GM13977 (cell line): Measurements from ENCODE around the gene LAIR1.

Experiments used
- DNase-seq: peaks from one replicate; pipeline ENCODE4 v3.0.0; 2012; ENCODE audit warnings: low spot score
- in situ Hi-C: fragments of 300-500 bp; cut with MboI; formaldehyde crosslinking; loops from one replicate; pipeline ENCODE4 v1.12.0; 2022; ENCODE audit warnings: low sequenced_read_pairs, low pct_unique_long_range_greater_than_20kb, mixed read lengths, inconsistent platforms; ENCODE audit not compliant: unreplicated experiment
- TF ChIP-seq, protein P1 (sequence below): IDR thresholded peaks from 2 replicates; pipeline ENCODE4 v1.5.1; 2012; ENCODE audit warnings: mild to moderate bottlenecking, control low read depth; ENCODE audit not compliant: insufficient read depth; ENCODE audit errors: extremely low read depth, missing control alignments

LAIR1 gene, protein sequence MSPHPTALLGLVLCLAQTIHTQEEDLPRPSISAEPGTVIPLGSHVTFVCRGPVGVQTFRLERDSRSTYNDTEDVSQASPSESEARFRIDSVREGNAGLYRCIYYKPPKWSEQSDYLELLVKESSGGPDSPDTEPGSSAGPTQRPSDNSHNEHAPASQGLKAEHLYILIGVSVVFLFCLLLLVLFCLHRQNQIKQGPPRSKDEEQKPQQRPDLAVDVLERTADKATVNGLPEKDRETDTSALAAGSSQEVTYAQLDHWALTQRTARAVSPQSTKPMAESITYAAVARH

DNA sequence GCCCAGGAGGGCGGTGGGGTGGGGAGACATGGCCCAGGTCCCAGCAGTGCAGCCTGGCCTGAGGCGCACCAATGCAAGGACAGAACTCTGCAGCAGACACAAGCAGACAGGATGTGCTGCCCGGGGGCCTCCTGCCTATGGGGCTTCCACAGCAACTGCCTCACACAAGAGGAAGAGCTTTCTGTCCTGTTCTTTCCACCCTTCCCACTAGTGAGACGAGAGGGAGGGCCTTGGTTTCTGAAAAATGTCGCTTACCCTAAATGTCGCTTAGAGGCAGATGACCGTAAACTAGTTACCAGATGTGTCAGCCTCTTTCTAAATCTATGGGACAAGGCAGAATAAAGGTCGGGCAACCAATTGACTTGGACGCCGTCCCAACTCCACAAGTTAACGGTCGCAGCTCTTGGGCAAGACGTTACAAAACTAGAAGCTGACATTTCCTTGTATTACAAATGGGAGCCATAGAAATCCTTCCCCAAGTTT lies at the start of gene LAIR1:
Gene LAIR1, minus strand, starts transcription at position 157 of the 483 bp plus-strand sequence. Its CDS starts 127 bp downstream, at position 30.
- no peak for DNase-seq
- in situ Hi-C loops: no loop called here
- TF ChIP-seq, protein P1, sequence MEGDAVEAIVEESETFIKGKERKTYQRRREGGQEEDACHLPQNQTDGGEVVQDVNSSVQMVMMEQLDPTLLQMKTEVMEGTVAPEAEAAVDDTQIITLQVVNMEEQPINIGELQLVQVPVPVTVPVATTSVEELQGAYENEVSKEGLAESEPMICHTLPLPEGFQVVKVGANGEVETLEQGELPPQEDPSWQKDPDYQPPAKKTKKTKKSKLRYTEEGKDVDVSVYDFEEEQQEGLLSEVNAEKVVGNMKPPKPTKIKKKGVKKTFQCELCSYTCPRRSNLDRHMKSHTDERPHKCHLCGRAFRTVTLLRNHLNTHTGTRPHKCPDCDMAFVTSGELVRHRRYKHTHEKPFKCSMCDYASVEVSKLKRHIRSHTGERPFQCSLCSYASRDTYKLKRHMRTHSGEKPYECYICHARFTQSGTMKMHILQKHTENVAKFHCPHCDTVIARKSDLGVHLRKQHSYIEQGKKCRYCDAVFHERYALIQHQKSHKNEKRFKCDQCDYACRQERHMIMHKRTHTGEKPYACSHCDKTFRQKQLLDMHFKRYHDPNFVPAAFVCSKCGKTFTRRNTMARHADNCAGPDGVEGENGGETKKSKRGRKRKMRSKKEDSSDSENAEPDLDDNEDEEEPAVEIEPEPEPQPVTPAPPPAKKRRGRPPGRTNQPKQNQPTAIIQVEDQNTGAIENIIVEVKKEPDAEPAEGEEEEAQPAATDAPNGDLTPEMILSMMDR: no peak

DNA sequence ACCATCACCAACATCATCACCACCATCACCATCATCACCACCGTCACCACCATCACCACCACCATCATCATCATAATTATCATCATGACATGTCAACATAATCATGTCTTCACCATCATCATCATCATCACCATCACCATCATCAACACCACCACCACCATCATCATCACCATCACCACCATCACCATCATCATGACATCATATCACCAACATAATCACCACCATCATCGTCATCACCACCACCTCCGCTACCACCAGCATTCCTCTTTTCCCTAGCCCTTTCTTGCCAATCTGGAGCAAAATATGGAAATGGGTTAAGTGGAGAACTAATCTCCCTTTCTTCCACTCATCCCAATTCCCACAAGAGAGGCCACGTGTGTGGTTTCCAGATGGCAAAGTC lies 49.4 kb upstream of the LAIR1 start:
- DNase-seq: no peak
- TF ChIP-seq, protein P1: no peak
- in situ Hi-C loops: no loop called here

- no peak for DNase-seq
- in situ Hi-C loops: no loop called here
- TF ChIP-seq, protein P1: no peak
These were observed 48.1 kb upstream of the LAIR1 start for GRCh38 chr19:54412877-54413276.

GRCh38 chr19:54411033-54411432 lies 46.3 kb upstream of the LAIR1 start:
- TF ChIP-seq, protein P1: no peak
- no peak for DNase-seq
- in situ Hi-C loops: no loop called here

- in situ Hi-C loops: no loop called here
- TF ChIP-seq, protein P1: no peak
- no peak for DNase-seq
These were observed 43.8 kb upstream of the LAIR1 start for GRCh38 chr19:54408456-54409026.

- TF ChIP-seq, protein P1: no peak
- in situ Hi-C loops: no loop called here
- no peak for DNase-seq
These were observed 43.0 kb upstream of the LAIR1 start for GRCh38 chr19:54407780-54408179.
